GM18858 (cell line): Measurements from ENCODE around the gene ENPP4.
"Not testable (repeated sequence)": the region's sequence is repeated elsewhere in the genome, so short reads cannot be mapped to it uniquely, and the experiment has no call there.

Experiments used
- ATAC-seq: cut with Tn5 transposase; IDR thresholded peaks from one replicate; pipeline ENCODE4 v1.9.1; 2021; ENCODE audit not compliant: unreplicated experiment

Gene ENPP4

DNA sequence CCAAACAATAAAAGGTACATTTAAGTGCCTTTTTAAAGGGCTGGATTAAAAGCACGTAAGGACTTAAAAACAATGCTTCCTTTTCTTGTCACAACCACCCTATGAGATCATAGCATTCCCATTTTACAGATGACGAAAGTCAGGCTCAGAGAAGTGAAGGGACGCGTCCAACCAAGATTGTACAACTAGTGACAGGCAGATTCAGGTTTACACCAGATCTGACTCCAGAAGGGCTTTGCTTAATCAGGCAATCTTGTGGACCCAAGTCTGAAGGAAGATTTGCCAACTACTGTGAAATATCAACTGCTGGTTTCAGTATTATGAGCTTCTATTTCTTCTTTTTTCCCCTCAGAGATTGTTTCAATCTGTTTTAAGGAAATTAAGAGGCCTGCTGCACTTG is 877 bp downstream of the ENPP4 start:
- no peak for ATAC-seq

DNA sequence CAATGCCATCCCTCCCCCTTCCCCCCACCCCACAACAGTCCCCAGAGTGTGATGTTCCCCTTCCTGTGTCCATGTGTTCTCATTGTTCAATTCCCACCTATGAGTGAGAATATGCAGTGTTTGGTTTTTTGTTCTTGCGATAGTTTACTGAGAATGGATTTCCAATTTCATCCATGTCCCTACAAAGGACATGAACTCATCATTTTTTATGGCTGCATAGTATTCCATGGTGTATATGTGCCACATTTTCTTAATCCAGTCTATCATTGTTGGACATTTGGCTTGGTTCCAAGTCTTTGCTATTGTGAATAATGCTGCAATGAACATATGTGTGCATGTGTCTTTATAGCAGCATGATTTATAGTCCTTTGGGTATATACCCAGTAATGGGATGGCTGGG is 1.5 kb downstream of the ENPP4 start:
- ATAC-seq: not testable (repeated sequence)

DNA sequence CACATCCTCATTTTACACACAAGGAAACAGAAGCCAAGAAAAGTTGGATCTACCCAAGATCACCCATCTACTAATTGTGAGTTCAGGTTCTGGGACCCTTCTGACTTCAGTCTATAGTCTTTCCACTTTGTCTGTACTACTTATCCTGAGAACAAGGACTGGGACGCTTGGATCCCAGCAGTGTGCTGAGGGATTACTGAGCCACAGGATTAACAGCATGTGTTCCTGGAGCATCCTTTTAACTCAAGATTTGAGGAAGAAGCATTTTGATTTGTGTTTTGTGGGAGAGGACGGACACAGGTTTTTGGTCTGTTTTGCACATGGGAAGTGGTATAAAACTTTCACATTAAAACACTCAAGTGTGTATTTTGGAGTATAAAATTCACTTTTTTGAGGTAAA is 4.4 kb downstream of the ENPP4 start:
- no peak for ATAC-seq

DNA sequence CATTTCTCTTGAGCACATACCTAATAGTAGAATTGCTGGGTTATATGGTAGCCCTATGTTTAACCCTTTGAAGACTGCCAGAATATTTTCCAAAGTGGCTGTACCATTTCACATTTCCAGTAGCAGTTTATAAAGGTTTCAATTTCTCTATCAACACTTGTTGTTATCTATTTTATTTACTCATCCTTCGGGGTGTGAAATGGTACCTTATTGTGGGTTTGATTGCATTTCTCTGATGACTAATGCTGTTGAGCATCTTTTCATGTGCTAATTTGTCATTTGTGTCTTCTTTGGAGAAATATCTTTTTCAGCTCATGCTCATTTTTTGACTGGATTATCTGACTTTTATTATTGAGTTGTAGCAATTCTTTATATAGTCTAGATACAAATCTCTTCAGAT is 5.4 kb downstream of the ENPP4 start:
- no peak for ATAC-seq

DNA sequence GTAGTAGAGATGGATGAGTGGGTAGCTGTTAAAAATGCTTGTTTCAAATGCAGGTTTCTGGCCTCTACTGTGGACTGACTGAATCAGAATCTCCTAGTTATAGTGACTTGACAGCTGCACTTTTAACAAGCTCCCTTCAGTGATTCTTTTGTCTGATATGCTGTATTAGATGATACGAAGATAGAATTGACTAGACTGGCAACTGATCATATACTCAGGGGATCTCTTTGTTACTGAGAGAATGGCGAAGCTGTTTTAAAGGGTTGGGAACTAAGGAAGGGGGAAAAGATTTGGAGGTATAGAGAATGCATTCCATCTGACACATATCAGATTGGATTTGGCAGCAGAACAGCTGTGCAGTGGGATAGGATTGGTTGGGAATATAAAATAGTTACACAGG is 7.0 kb downstream of the ENPP4 start:
- no peak for ATAC-seq

DNA sequence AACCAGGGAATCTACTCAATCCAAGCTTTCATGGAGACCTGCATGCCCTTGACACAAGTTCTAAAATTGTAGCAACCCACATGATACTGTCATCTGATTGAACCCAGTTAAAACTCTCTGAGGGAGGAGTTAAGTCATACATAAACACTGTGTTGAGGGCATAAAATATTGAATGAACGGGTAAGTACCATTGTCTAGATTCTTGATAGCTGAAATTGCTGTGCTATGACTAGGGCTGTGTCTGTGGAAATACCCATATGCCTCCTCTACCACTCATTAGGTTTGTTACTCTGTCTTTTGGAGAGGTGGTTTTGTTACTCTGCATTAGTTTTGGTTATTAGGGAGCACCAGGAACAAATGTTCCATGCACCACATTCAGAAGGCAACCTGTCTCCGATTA is 7.6 kb downstream of the ENPP4 start:
- ATAC-seq: peak; percentile 34

DNA sequence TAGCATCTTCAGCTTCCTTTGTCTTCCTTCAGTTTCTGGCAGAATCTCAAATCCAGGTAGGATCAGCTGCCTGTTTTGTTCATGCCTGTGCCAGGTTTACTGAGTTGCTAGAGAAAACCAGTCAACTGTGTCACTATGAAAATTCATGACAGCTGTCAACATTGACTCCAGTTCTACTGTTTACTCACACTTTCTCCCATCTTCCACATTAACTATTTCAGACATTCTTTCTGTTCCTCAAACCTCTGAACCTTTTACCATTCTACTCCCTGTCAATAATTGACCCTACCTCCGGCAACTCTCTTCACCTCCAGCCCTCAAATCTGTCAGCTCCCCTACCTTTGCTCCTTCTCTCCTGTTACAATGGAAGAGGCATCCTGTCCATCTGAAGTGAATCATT is 8.5 kb downstream of the ENPP4 start:
- ATAC-seq: peak; percentile 80

DNA sequence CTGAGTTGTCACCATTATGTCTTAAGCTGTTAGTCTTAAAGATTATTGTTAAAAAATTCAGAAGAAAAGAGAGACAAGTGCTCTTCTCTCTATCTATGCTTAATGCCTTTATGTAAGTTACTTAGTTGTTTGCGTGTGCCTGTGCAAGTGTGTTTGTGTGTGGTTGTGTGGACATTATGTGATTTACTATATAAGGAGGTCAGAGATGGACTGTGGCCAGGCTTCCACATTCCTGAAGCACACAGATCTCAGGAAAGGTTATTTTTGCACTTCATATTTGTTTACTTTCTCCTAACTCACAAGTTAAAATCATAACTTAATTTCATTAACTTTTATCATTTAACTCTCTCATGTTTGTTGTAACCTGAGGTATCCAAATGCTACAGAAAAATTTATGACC is 14.5 kb downstream of the ENPP4 start:
- no peak for ATAC-seq

DNA sequence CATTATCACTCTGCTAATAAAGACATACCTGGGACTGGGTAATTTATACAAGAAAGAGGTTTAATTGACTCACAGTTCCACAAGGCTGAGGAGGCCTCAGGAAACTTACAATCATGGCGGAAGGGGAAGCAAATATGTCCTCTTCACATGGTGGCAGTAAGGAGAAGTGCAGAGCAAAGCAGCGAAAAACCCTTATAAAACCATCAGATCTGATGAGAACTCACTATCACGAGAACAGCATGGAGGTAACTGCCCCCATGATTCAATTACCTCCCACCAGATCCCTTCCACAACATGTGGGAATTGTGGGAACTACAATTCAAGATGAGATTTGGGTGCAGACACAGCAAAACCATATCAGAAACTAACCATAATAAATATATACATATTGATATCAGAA is 19.3 kb downstream of the ENPP4 start:
- not testable (repeated sequence) for ATAC-seq

DNA sequence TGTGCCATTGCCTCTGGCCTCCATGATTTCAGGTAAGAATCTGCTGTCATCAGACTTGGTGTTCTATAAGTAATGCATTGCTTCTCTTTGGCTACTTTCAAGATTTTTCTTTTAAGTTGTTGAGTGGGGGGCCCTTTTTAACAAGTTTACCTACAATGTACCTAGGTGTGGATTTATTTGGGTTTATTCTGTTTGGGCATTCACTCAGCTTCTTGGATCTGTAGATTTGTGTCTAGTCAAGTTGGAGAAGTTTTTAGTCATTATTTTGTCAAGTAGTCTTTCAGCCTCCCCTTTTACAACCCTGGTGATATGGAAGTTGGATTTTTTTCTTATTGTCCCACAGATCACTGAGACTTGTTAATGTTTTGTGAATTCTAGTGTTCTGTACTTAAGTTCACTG is 26.9 kb downstream of the ENPP4 start:
- ATAC-seq: no peak

DNA sequence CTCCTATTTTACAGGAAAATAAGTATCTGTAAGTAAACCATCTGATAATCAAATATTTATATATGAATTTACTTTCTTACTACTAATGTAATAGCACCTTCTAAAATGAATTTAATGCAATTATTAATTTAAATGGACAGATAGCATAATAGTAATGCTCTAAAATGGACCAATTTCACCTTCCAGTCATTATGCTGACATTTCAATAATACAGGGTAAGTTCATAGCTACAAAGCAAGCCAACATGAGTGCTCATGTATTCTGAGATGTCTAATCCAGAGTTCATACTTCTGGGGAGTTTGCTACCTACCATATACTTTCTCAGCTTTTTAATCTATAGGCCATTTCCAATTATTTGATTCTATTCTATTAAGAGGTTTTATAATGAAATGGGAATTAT is 29.4 kb downstream of the ENPP4 start:
- ATAC-seq: no peak

DNA sequence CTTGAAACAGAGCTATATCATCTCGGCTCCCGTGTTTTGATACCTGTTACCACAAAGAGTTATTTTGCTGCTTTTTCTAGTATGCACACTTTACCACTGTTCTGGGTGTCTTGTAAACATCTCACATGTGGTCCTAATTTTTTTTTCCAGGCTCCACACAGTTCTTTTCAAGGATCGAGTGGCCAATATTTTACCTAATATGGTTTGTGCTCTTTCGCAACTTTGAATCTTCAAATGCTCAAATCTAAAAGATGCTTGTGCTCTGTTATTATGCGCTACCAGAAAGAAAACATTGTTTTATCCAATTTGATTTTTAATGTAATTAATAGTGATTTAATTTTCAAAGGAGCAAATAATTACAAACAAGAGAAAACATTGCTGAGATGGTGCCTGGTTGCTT is 30.3 kb downstream of the ENPP4 start:
- no peak for ATAC-seq

DNA sequence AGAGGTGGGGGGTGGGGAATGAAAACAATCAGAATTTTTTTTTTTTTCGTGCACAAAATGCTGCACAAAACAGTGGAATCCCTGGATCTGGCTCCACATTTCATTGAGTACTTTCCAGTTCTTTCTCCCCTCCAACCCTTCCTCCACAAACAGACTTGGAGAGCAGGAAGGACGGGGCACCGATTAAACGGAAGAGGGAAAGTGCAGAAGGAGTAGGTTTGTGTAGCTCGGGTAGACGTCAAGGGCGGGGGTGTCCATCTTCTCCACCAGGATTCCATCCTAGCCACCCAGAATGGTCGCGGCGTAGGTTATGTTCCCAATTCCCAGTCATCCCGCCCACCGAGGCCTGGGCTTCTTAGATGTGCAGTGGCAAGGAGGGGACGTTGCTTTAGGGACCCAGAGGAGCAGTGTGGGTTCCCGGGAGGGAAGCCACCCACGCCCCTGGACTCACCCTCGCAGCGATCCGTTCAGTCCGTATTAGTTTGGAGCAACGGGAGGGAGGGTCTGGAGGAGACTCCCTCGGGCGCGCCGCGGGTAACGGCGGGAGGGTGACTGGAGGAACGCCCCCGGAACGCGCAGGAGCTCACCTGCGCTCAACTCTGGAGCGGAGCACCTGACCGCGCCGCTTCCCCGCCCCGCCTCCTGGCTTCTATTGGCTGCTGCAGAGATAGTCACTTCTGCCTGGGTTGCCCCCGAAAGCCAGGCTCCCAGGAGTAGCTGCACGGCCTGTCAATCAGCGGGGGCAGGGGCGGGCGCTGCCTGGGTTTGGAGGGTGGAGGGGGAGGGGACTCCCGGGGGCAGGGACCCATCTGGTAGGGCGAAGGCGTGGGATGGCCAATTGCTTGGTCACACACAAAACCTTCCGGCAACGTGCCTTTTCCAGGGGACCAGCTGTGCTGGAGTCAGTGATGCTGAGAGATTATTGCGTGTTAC is 40.8 kb downstream of the ENPP4 start, which contains the start of gene ENPP5:
Gene ENPP5 (minus strand): TSS at position 624 of the 933 bp plus-strand sequence. CDS start 2,718 bp downstream, outside the sequence.
- ATAC-seq: peak; percentile 78

DNA sequence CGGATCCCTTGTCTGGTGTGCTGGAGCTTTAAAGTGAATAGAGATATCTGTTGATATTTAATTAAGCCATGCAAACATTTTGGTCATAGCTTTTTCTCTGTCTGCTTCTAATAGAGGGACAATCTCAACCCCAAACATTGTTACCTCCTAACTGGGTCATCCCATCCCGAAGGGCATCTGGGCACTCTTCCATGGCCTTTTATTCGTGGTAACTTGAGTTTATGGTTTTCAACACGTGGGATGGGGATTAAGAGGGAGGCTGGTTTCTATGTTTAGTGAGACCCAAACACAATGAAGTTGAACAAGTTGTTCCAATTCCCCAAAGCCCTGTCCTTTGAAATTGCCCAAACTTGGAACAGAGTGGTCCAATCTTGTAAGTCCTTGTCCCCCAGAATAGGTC is 42.4 kb downstream of the ENPP4 start:
- no peak for ATAC-seq

DNA sequence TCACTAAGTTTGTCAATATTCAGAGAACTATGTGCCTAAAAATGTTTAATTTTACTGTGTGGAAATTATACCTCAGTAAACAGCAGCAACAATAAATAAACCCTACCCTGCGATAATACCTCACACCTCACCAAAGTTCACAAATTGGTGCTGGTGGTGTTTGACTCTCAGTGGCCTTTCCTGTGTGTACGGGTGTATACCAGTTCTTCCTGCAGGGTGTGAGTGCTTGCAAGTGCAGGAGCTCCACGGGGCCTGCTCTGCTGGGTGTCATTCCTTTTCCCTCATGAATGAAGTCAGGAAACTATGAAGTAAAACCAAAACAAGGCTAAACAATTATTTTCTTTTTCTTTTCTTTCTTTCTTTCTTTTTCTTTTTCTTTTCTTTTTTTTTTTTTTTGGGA is 45.1 kb downstream of the ENPP4 start:
- no peak for ATAC-seq

DNA sequence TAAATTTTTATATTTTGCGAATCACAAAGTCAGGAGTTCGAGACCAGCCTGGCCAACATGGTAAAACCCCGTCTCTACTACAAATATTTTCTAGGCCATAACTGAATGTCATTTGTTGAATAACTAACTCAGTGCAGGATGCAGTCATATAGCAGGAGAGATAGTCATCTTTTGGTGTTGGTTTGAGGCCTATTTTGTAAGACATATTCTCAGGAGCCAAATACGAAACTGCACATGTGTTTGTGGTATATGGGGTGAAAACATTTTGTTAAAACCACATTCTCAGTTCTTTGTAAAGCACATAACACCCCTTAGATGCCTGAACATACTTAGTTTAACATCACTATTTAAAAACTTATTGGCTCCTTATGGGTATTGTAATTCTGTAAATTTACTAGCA is 45.7 kb downstream of the ENPP4 start:
- ATAC-seq: peak; percentile 81

DNA sequence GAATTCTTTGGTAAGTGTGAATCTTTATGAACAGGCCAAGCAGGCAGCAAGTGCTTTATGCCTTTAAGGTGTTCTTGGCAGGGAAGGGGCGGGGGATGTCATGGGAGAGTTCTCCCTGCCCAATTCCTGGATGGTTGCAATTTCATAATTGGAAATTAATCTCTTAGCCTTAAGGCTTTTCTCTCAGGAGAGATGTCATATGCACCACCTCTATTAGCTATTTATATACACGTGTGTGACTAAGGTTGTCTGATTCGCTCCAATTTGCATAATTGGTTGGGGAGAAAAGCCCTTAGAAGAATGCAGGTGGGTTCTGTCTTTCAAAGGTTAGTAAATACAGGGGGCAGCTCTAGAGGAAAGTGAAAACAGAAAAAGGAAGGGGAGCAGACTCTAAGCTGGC is 46.2 kb downstream of the ENPP4 start:
- ATAC-seq: peak; percentile 25

DNA sequence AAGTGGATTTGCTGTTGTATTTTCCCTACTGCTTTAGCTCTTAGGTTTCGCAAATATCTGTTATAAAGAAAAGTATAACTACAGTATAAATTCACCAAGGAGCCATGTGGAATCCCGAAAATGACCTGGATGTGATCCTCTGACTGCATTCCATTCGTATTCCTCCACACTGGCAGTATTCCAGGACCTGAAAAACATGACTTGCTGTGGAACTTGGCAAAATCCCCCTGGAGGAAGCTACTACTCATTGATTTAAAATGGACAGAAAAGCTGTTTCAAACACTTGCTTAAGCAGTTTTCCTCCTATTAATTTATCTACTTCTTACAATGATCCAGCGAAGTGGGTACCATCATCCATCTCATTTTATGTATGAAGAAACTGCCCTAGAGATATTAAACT is 54.3 kb downstream of the ENPP4 start:
- no peak for ATAC-seq

DNA sequence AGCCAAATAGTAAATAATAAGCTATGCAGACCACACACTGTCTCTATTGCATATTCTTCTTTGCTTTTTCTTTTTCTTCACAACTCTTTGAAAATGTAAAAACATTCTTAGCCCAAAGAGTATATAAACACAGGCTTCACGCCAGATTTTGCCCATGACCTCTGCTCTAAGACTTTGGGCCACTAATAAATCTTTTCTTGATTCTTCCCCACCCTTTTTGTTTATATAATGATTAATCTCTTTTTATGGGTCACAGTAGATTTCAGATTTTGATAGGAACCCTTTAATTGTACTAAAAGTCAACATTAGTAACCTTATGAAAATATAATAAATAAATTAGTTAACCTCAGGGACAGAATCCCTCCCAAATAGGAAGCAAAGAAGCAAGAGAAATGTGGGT is 56.8 kb downstream of the ENPP4 start:
- ATAC-seq: no peak

DNA sequence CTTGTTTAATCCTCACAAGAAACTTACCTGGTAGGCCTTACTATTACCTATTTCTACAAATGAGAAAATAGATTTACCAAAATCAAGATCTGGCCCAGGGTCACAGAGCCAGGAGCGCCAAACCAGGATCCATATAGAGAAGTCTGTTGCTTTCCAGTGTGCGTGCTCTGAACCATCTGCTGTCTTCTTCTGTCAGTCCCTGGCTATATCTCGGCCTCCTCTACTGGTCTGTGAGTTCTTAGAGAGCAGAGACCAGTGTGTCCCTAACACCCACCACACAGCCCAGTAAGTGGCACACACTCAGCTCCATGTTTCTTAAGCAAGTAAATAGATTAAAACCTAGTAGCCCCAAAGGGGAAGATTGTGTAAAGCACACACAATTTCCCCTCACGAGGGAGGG is 59.9 kb downstream of the ENPP4 start:
- no peak for ATAC-seq

DNA sequence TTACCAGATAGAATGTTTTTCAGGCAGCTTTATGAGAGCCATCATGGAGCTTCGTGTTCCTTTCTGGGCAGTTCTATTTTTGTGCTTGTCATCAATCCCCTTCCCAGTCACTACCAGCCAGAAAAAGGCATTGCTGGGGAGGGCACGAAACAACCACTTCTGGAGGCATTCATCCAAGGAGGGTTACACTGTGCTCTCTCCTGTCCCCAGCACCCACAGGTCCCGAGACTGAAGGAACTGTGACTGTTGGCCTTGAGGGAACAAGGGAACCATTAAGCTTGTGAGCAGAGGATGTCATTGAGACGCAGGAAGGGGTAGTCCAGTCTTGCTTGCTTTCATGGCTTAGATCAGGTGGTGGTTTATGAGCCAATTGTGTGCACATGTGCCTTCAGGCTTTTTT is 61.1 kb downstream of the ENPP4 start:
- ATAC-seq: no peak

DNA sequence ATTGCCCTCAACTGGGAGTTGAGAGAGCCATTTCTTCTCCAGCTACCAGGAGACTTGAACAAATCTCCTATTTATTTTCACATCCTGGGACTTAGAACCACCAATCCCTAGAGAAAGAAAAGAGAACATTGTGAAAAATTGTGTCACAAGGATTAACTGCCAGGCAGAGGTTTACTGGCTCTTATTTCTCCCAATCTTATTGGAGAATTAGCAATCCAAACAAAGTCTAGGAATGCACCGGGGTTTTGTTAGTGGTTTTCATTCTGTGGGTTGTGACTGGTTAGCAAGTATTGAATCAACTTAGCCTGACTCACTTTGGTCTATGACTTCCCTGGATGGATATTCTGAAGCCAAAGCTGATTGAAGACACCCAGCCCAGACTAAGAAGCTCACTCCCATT is 62.2 kb downstream of the ENPP4 start:
- no peak for ATAC-seq
